ENCODE measurements around the gene MAGI2.

DNA sequence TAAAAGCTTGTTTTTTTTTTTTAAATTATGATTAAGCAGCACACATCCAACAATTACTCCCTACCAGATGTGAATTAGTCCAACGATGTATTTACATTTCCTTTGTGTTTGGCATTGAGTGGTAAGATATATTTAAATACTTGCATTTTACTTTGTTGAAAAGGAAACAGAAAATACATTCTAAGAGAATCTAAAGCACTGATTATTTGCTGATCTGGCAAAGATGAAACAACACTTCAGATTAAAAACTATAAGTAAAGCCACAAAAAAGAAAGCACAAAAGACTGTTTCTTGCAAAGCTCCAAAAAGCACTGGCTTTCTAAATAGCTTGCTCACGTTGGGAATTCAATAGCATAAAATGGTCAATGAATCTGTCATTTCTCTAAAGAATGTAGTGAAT lies 1188.4 kb downstream of the MAGI2 start:
- TF ChIP-seq, protein P1, sequence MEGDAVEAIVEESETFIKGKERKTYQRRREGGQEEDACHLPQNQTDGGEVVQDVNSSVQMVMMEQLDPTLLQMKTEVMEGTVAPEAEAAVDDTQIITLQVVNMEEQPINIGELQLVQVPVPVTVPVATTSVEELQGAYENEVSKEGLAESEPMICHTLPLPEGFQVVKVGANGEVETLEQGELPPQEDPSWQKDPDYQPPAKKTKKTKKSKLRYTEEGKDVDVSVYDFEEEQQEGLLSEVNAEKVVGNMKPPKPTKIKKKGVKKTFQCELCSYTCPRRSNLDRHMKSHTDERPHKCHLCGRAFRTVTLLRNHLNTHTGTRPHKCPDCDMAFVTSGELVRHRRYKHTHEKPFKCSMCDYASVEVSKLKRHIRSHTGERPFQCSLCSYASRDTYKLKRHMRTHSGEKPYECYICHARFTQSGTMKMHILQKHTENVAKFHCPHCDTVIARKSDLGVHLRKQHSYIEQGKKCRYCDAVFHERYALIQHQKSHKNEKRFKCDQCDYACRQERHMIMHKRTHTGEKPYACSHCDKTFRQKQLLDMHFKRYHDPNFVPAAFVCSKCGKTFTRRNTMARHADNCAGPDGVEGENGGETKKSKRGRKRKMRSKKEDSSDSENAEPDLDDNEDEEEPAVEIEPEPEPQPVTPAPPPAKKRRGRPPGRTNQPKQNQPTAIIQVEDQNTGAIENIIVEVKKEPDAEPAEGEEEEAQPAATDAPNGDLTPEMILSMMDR (IDR thresholded peaks at IDR 0.05; ENCODE audit: low read depth, low read length, poor library complexity, severe bottlenecking): no peak
- no peak for TF ChIP-seq EZH2phosphoT487 (IDR thresholded peaks at IDR 0.05; ENCODE audit: borderline replicate concordance, low read length)
